Myometrial cell (primary cell): Measurements from ENCODE around the gene MADCAM1. TPM values are rescaled to one million over a fixed set of nuclear protein-coding genes. Genes with fewer than 3 reads are reported as not detected.

ENCODE experiments used
- total RNA-seq: library from RNA; depleted of rRNA; stranded (reverse); fragments of >200 nt; gene quantifications from 2 replicates; pipeline ENCODE4 v1.2.3, GENCODE V29; 2015

Gene MADCAM1
- total RNA-seq: 0.18 TPM in 1 of 2 replicates, not detected in the other

DNA sequence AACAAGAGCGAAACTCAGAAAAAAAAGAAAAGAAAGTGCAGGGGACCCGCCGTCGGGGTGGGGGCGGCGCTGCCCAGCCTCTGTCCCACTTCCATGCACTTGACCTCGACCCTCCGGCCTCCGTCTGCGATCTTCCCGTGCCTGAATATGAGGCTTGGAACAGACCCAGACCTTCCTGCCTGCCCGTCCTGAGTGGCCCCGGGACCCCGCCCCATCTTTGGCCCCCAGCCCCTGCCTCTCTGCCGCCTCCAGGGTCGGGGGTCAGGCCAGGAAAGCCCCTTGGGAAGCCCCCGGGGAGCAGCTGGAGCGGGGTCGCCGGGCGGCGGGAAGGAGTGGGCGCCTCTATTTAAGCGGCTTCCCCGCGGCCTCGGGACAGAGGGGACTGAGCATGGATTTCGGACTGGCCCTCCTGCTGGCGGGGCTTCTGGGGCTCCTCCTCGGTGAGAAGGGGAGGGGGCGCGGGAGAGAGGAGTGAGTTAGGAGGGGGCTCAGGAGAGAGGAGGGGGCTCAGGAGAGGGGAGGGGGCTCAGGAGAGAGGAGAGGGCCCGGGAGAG lies at the start of gene MADCAM1:
MADCAM1 (plus strand) TSS at position 375 of the 554 bp plus-strand sequence; CDS start at position 389, 14 bp downstream.

GRCh38 chr19:460877-461720 lies 35.2 kb upstream of the MADCAM1 start, which contains the start of gene SHC2:
TSS of gene SHC2 (minus strand) at chr19:461033. CDS start at chr19:460996, 37 bp downstream.

GRCh38 chr19:507286-508203 lies 11.3 kb downstream of the MADCAM1 start, which contains the start of gene TPGS1:
TSS of gene TPGS1 (plus strand) at chr19:507497. CDS start at chr19:507507, 10 bp downstream.

GRCh38 chr19:531753-532560 lies 35.7 kb downstream of the MADCAM1 start, which contains the start of gene CDC34:
TSS of gene CDC34 (plus strand) at chr19:531760. CDS start at chr19:531932, 172 bp downstream.

GRCh38 chr19:543910-544608 lies 47.8 kb downstream of the MADCAM1 start, which contains the start of gene GZMM:
TSS of gene GZMM (plus strand) at chr19:544053. CDS start at chr19:544072, 19 bp downstream.

Other genes starting within 250 kb of the MADCAM1 start
- 29.2 and 38.9 TPM in 2 replicates for gene PLPP2, start 205.1 kb upstream of the MADCAM1 start, total RNA-seq
- 30.0 and 36.9 TPM in 2 replicates for gene MIER2, start 151.7 kb upstream of the MADCAM1 start, total RNA-seq
- gene C2CD4C, start 87.3 kb upstream of the MADCAM1 start, total RNA-seq: not detected in 2 replicates
- under 0.01 TPM in 1 of 2 replicates, not detected in the other for gene SHC2, start 35.5 kb upstream of the MADCAM1 start, total RNA-seq
- 36.0 and 58.5 TPM in 2 replicates for gene TPGS1, start 11.0 kb downstream of the MADCAM1 start, total RNA-seq
- gene CDC34, start 35.3 kb downstream of the MADCAM1 start, total RNA-seq: 49.8 and 59.4 TPM in 2 replicates
- not detected in 2 replicates for gene GZMM, start 47.6 kb downstream of the MADCAM1 start, total RNA-seq
- gene BSG, start 76.1 kb downstream of the MADCAM1 start, total RNA-seq: 709 and 859 TPM in 2 replicates
- 1.2 TPM in 2 replicates for gene HCN2, start 93.4 kb downstream of the MADCAM1 start, total RNA-seq
- gene POLRMT, start 137.1 kb downstream of the MADCAM1 start, total RNA-seq: 33.4 and 34.7 TPM in 2 replicates
- gene FGF22, start 143.4 kb downstream of the MADCAM1 start, total RNA-seq: not detected in 2 replicates
- 65.7 and 83.5 TPM in 2 replicates for gene RNF126, start 166.7 kb downstream of the MADCAM1 start, total RNA-seq
- gene FSTL3, start 179.9 kb downstream of the MADCAM1 start, total RNA-seq: 68.0 and 111 TPM in 2 replicates
- not detected in 2 replicates for gene PRSS57, start 199.0 kb downstream of the MADCAM1 start, total RNA-seq
- gene PALM, start 212.4 kb downstream of the MADCAM1 start, total RNA-seq: 0.35 and 6.3 TPM in 2 replicates